Activated CD8-positive, alpha-beta T cell treated with anti-CD3 and anti-CD28 coated beads for 36 hours (primary cell): ENCODE measurements around the gene MDC1. TPM values are rescaled to one million over a fixed set of nuclear protein-coding genes. Genes with fewer than 3 reads are reported as not detected.

Experiments
- ATAC-seq: fragments of 200-7000 bp; cut with Tn5 transposase; one replicate; pipeline ENCODE4 v1.10.0; 2021; ENCODE audit warnings: mild to moderate bottlenecking, moderate library complexity
- CTCF ChIA-PET: fragments of 350-600 bp; sonication (Branson Sonifier 250); formaldehyde crosslinking; loops from one replicate; lab custom pipeline; 2021; ENCODE audit warnings: antibody characterized with exemption; lab: Charles Lee
- POLR2A ChIA-PET: fragments of 350-600 bp; sonication (Branson Sonifier 250); formaldehyde crosslinking; loops from one replicate; lab custom pipeline; 2021; ENCODE audit warnings: antibody characterized with exemption; lab: Charles Lee
- DNase-seq: peaks from one replicate; pipeline ENCODE4 v3.0.0-alpha.2; 2020
- H3K27ac Mint-ChIP-seq: one replicate; pipeline ENCODE4 v1.8.0; 2021; ENCODE audit warnings: mild to moderate bottlenecking, mixed read lengths
- H3K27me3 Mint-ChIP-seq: one replicate; pipeline ENCODE4 v1.8.0; 2021; ENCODE audit warnings: mixed read lengths
- H3K36me3 Mint-ChIP-seq: one replicate; pipeline ENCODE4 v1.8.0; 2021; ENCODE audit warnings: low read depth, mixed read lengths
- H3K4me1 Mint-ChIP-seq: one replicate; pipeline ENCODE4 v1.8.0; 2021; ENCODE audit warnings: low read depth, mixed read lengths
- H3K4me3 Mint-ChIP-seq: one replicate; pipeline ENCODE4 v1.8.0; 2021; ENCODE audit warnings: mild to moderate bottlenecking, moderate library complexity, mixed read lengths
- H3K9me3 Mint-ChIP-seq: one replicate; pipeline ENCODE4 v1.8.0; 2021; ENCODE audit warnings: mixed read lengths
- CTCF ChIP-seq: fragments of 200-600 bp; IDR thresholded peaks from one replicate; pipeline ENCODE4 v1.8.0; 2022; ENCODE audit warnings: antibody characterized with exemption, mild to moderate bottlenecking
- intact Hi-C: fragments of 100-400 bp; cut with micrococcal nuclease; formaldehyde crosslinking; loops from one replicate; pipeline ENCODE4 v1.10.0; 2022
- total RNA-seq, 2 experiments: library from RNA; stranded (reverse); gene quantifications; one replicate each; pipeline ENCODE4 v1.2.3, GENCODE V29; 2021

MDC1 gene
- total RNA-seq, 2 experiments from 2014 or later = 80.4 to 90.7 TPM

- ATAC-seq = no peak
- no peak for DNase-seq
- intact Hi-C loops = no loop called here
- ChIA-PET CTCF (interaction anchor here (1.1 to 1.3 kb wide), 2 partner anchors 10 to 76 kb away, joined by 3 read pairs; no protein-coding TSS in a partner anchor), POLR2A (interaction anchor here (0.7 kb wide), 1 partner anchor 55 kb away, joined by 3 read pairs; no protein-coding TSS in a partner anchor)
- H3K4me3 Mint-ChIP-seq = no peak overlapping the region
- H3K9me3 Mint-ChIP-seq = no peaks in the 10 kb centered on the region
- no peak for TF ChIP-seq CTCF
- H3K36me3 Mint-ChIP-seq = peaks cover 35% of the 10 kb centered on the region
- no peak overlapping the region for H3K27ac Mint-ChIP-seq
- H3K4me1 Mint-ChIP-seq = no peaks in the 10 kb centered on the region
- no peaks in the 10 kb centered on the region for H3K27me3 Mint-ChIP-seq
Observed at GRCh38 chr6:30654798-30655742, 62.0 kb downstream of the MDC1 start.

- ATAC-seq (no peak), DNase-seq (no peak)
- TF ChIP-seq CTCF = no peak
- Mint-ChIP-seq H3K4me3 (no peak overlapping the region), H3K4me1 (peaks cover 10% of the 10 kb centered on the region), H3K36me3 (peaks cover 36% of the 10 kb centered on the region), H3K9me3 (no peaks in the 10 kb centered on the region), H3K27ac (no peak overlapping the region), H3K27me3 (no peaks in the 10 kb centered on the region)
- CTCF ChIA-PET = no interaction called here
- intact Hi-C loops = no loop called here
- POLR2A ChIA-PET = interaction anchor here (0.7 to 2.4 kb wide), 4 partner anchors 10 to 37 kb away, joined by 3 to 9 read pairs (median 4); partner anchors contain the start of genes DHX16, MRPS18B and PPP1R10
Observed at GRCh38 chr6:30651143-30651542, 65.9 kb downstream of the MDC1 start.

Other genes starting within 250 kb of the MDC1 start
- gene HLA-E, start 227.8 kb downstream of the MDC1 start, total RNA-seq = 100 to 1,000 TPM; 493 to 499 TPM
- 100 to 1,000 TPM; 107 to 122 TPM for gene GNL1, start 160.8 kb downstream of the MDC1 start, total RNA-seq
- 10 to 100 TPM; 23.0 to 24.6 TPM for gene PRR3, start 160.0 kb downstream of the MDC1 start, total RNA-seq
- 10 to 100 TPM; 86.9 to 88.0 TPM for gene ABCF1, start 145.8 kb downstream of the MDC1 start, total RNA-seq
- 10 to 100 TPM; 59.0 to 59.8 TPM for gene PPP1R10, start 100.0 kb downstream of the MDC1 start, total RNA-seq
- 100 to 1,000 TPM; 109 to 110 TPM for gene MRPS18B, start 99.4 kb downstream of the MDC1 start, total RNA-seq
- 1 to 10 TPM; 7.5 to 7.8 TPM for gene ATAT1, start 90.4 kb downstream of the MDC1 start, total RNA-seq
- gene C6orf136, start 70.1 kb downstream of the MDC1 start, total RNA-seq = 10 to 100 TPM; 34.8 to 40.1 TPM
- gene DHX16, start 44.3 kb downstream of the MDC1 start, total RNA-seq = 10 to 100 TPM; 31.1 to 31.3 TPM
- 100 to 1,000 TPM; 174 to 177 TPM for gene PPP1R18, start 30.6 kb downstream of the MDC1 start, total RNA-seq
- 10 to 100 TPM; 21.0 to 22.0 TPM for gene NRM, start 26.3 kb downstream of the MDC1 start, total RNA-seq
- gene TUBB, start 3.1 kb upstream of the MDC1 start, total RNA-seq = 1,000 to 10,000 TPM; 1,556 to 1,579 TPM
- gene FLOT1, start 25.4 kb upstream of the MDC1 start, total RNA-seq = 100 to 1,000 TPM; 135 TPM
- gene IER3, start 27.3 kb upstream of the MDC1 start, total RNA-seq = 100 to 1,000 TPM; 375 to 386 TPM
- 10 to 100 TPM; 14.4 to 14.5 TPM for gene DDR1, start 167.2 kb upstream of the MDC1 start, total RNA-seq
- 10 to 100 TPM; 37.1 to 41.9 TPM for gene GTF2H4, start 190.9 kb upstream of the MDC1 start, total RNA-seq
- gene VARS2, start 197.0 kb upstream of the MDC1 start, total RNA-seq = 10 to 100 TPM; 83.0 to 84.0 TPM
- not detected for gene SFTA2, start 214.9 kb upstream of the MDC1 start, total RNA-seq
- gene MUCL3, start 223.7 kb upstream of the MDC1 start, total RNA-seq = not detected